ENCODE measurements around the gene PLEKHA4.
"Not testable (repeated sequence)": the region's sequence is repeated elsewhere in the genome, so short reads cannot be mapped to it uniquely, and the experiment has no call there.

The PLEKHA4 gene

GRCh38 chr19:48861313-48861712 is 7.1 kb downstream of the PLEKHA4 start:
- no peak for DNase-seq

- no peak for DNase-seq
Observed at GRCh38 chr19:48859711-48860572, 8.5 kb downstream of the PLEKHA4 start.

- DNase-seq = no peak
Observed at GRCh38 chr19:48858984-48859710, 9.3 kb downstream of the PLEKHA4 start.

GRCh38 chr19:48856921-48857320 is 11.5 kb downstream of the PLEKHA4 start:
- peak; percentile 38 for DNase-seq

DNA sequence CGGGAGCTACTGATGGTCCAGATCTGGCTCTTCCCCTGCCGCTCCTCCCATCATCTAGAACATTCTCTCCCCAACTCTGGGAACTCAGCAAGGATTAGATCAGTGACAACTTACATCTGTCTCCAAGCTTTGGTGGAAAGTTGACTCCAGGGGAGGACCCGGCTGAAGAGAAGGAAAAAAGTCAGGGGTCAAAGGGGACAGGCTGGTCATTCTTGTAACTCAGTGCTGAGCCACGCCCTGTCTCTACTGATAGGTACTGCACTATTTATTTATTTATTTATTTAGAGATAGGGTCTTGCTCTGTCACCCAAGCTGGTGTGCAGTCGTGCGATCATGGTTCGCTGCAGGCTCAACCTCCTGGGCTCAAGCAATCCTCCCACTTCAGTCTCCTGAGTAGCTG is 14.3 kb downstream of the PLEKHA4 start:
- no peak for DNase-seq

GRCh38 chr19:48853483-48853882 is 14.9 kb downstream of the PLEKHA4 start:
- no peak for DNase-seq

- no peak for DNase-seq
Observed at GRCh38 chr19:48852292-48852691, 16.1 kb downstream of the PLEKHA4 start.

DNA sequence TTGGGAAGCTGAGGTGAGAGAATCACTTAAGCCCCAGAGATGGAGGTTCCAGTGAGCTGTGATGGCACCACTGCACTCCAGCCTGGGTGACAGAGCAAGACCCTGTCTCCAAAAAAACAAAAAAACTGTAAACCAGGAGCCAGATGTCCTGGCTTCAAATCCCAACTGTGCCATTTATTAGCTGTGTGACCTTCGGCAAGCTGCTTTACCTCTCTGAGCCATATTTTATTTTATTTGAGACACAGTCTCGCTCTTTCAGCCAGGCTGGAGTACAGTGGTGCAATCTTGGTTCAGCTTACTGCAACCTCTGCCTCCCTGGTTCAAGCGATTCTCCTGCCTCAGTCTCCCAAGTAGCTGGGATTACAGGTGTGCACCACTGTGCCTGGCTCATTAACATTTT is 21.8 kb downstream of the PLEKHA4 start:
- DNase-seq = not testable (repeated sequence)

GRCh38 chr19:48845384-48845783 is 23.0 kb downstream of the PLEKHA4 start:
- DNase-seq = no peak

DNA sequence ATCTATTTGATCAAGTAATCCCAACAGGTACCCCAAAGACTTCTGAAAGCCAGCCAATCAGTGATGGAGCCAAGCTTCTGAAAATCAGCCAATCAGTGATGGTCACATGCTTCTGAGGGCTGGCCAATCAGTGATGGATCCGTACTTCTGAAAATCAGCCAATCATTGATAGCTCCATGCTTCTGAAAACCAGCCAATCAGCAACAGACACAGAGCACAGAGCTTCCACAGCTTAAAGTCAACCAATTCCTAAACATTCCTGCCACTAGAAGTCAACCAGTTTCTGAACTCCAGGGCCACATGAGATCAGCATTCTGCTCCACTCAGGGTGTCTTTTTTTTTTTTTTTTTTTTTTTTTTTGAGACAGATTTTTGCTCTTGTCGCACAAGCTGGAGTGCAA is 23.9 kb downstream of the PLEKHA4 start:
- peak; percentile 62 for DNase-seq

GRCh38 chr19:48842789-48843162 is 25.6 kb downstream of the PLEKHA4 start:
- DNase-seq = peak; percentile 49

DNA sequence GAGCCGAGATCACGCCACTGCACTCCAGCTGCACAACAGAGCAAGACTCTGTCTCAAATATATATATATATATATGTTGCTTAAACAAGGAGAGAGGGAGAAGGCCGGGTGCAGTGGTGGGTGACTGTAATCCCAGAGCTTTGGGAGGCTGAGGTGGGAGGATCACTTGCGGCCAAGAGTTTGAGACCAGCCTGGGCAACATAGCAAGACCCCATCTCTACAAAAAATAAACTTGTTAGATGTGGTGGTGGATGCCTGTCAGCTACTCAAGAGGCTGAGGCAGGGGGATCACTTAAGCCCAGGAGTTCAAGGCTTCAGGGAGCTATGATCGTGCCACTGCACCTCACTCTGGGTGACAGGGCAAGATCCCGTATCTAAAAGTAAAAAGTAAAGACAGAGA is 26.8 kb downstream of the PLEKHA4 start:
- no peak for DNase-seq

DNA sequence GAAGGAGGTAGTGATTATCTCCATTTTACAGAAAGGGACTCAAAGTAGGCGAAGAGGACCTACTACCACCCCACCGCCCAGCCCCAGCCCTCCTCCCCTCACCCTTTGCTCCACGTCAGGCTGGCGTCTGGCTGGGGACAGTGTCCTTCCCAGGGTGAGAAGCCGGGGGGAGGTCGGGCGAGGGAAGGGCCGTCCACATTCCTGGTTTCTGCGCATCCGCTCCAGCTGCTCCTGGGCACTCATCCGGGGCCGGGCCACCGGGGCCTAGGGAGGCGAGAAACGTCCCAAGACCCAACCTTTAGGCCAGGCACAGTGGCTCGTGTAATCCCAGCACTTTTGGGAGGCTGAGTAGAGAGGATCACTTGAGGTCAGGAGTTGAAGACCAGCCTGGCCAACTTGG is 27.4 kb downstream of the PLEKHA4 start:
- DNase-seq = no peak

GRCh38 chr19:48837687-48838086 is 30.7 kb downstream of the PLEKHA4 start:
- DNase-seq = no peak

DNA sequence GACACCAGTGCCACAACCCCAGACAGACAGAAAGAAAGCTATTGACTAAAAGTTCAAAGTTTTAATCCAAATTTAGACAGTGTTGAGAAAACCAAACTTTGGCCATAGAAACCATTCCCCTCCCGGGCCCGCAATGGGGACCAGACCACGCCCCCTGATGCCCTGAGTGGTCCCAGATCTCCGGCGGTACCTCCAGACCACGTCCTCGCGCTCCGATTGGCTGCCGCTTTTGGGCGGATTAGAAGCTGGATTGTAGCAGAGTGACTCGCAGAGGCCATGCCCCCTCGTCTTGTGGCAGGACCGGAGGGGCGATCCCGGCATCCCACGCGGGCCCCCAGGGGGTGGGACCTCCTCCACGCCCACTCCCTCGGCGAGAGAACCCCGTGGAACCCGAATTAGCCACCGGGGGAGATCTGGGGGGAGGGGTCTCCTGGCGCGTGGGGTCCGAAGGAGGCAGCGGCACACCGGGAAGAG is 31.3 kb downstream of the PLEKHA4 start:
- DNase-seq = peak; percentile 92

DNA sequence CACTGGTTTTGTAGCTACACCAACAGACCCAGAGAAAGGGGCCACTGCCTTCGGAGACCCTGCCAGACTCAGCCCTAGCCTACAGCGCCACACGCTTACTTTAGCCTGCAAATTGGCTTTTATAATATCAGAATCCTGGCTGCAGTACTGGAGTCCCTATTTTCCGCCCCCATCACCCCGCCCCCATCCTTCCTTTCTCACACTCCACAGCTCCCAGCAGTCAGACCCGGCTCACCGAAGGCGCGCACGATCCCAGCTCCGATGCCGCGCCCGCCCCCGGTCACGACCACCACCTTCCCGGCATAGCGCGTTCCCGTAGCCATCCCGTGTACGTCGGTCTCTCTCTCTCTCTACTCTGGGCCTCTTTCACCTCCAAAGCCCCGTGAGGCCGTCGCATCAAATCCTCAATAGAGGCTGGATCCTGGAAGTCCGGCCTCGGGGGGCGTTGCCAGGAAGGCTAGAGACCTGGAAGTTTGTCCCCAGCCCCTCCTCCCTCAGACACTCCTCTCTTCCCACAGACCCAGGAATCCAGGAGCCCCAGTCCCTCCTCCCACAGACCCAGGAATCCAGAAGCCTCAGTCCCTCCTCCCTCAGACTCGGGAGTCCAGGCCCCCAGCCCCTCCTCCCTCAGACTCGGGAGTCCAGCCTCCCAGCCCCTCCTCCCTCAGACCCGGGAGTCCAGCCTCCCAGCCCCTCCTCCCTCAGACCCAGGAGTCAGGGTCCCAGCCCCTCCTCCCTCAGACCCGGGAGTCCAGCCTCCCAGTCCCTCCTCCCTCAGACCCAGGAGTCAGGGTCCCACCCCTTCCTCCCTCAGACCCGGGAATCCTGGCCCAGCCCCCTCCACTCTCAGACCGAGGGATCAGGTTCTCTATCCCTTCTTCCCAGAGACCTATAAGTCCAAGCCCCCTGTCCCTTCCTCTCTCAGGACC is 32.1 kb downstream of the PLEKHA4 start, which contains the start of gene HSD17B14:
Gene HSD17B14, minus strand, starts transcription at position 403 of the 929 bp plus-strand sequence. Its CDS starts 80 bp downstream, at position 323.
- DNase-seq = peak; percentile 56

GRCh38 chr19:48835734-48836088 is 32.7 kb downstream of the PLEKHA4 start:
- DNase-seq = peak; percentile 72

GRCh38 chr19:48833977-48834376 is 34.4 kb downstream of the PLEKHA4 start:
- DNase-seq = no peak

- DNase-seq = no peak
Observed at GRCh38 chr19:48833049-48833448, 35.4 kb downstream of the PLEKHA4 start.

DNA sequence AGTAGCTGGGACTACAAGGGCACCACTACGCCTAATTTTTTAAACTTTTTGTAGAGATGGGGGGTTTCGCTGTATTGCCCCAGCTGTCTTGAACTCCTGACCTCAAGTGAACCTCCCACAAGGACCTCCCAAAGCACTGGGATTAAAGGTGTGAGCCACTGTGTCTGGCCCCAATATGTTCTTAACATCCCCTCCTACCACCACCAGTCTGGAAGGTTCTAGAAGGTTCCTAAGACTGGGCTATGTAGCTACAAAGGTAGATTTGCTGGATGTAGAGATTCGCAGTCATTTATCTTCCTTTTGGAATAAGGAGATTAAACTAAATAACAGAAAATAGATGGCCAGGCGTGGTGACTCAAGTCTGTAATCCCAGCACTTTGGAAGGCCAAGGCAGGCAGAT is 37.5 kb downstream of the PLEKHA4 start:
- no peak for DNase-seq

- DNase-seq = no peak
Observed at GRCh38 chr19:48830088-48830487, 38.3 kb downstream of the PLEKHA4 start.

DNA sequence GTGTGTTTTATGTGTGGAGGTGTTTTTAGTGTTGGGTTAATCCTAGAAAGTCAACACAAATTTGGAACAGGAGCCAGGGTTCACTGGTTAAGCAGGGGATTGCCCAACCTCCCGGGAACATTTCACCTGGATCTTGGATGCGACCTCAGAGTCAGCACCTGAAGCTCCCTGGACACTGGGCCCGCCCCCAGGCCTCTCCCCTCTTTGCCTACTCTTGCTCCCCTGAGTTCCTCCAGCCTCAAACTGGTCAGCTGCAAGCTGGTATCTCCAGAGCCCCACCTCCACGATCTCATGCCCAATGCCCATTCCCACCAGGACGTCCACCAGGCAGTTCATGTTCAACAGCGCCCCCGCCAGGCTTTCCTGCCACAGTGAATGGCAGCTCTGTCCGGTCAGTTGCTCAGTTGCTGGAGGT is 41.8 kb downstream of the PLEKHA4 start:
- no peak for DNase-seq

GRCh38 chr19:48822514-48822913 is 45.9 kb downstream of the PLEKHA4 start:
- DNase-seq = no peak
